Epithelial cell of proximal tubule (primary cell): ENCODE data around the gene FZD7. TPM values are rescaled to one million over a fixed set of nuclear protein-coding genes. Genes with fewer than 3 reads are reported as not detected.
A peak's percentile ranks its signal among the peaks of the same experiment; 100 is the strongest.

Experiments used
- DNase-seq: peaks from one replicate; pipeline ENCODE4 v3.0.0-alpha.2; 2011; ENCODE audit warnings: low read depth
- H3K4me3 ChIP-seq: 2 replicates; pipeline ENCODE4 v1.5.1; 2011; ENCODE audit warnings: low read depth, mild to moderate bottlenecking, low read length
- total RNA-seq: library from RNA; depleted of rRNA; stranded (reverse); fragments of >200 nt; gene quantifications from 2 replicates; pipeline ENCODE4 v1.2.3, GENCODE V29; 2015
- TF ChIP-seq, protein P1 (sequence below): conservative IDR thresholded peaks from 2 replicates; pipeline ENCODE4 v1.5.1; 2012; ENCODE audit warnings: low read depth, mild to moderate bottlenecking, low read length

Gene FZD7
- total RNA-seq = 34.8 and 36.6 TPM in 2 replicates

DNA sequence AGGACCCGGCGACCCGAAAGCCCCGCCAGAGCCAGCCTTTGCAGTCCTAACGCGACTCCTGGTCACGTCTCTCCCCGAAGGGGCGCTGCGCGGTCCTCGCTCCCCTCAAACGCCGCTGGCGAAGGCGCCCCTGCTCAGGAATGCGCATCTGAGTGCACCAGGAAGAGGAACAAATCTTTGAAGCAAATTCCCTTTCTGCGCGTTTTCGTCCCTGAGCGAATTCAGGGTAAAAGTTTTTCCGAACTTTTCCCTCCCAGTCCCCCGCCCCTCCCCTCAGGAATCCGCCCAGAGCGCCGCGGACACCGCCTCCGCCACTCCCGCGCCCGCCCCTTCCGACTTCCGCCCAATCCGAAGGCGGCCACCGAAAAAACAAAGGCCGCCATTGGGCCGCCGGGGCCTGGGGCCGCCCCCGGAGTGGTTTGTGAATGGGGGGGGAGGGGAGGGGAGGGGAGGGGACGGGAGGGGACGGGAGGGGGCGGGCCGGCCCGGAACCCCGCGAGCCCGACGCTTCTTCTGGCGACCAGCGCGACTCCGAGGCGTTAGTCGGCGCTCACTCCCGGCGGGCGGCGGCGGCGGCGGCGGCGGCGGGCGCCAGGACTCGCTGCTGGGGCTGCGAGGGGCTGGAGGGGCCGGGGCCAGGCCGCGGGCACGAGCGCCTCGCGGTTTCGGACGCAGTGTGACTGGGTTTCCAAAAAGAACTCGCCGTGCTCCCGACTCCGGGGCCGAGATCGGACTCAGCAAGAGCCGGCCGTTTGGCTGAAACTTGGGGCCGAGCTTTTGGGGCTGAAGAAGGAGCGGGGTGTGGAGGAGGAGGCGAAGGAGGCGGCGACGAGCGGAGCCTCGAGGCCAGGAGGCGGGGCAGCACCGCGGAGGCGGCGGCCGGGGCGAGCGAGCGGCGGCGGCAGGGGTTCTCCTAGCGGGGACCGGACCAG is at the start of gene FZD7:
Gene FZD7 (plus strand): TSS at position 539 of the 932 bp plus-strand sequence. CDS start 793 bp downstream, outside the sequence.
- TF ChIP-seq, protein P1, sequence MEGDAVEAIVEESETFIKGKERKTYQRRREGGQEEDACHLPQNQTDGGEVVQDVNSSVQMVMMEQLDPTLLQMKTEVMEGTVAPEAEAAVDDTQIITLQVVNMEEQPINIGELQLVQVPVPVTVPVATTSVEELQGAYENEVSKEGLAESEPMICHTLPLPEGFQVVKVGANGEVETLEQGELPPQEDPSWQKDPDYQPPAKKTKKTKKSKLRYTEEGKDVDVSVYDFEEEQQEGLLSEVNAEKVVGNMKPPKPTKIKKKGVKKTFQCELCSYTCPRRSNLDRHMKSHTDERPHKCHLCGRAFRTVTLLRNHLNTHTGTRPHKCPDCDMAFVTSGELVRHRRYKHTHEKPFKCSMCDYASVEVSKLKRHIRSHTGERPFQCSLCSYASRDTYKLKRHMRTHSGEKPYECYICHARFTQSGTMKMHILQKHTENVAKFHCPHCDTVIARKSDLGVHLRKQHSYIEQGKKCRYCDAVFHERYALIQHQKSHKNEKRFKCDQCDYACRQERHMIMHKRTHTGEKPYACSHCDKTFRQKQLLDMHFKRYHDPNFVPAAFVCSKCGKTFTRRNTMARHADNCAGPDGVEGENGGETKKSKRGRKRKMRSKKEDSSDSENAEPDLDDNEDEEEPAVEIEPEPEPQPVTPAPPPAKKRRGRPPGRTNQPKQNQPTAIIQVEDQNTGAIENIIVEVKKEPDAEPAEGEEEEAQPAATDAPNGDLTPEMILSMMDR = no peak
- peak within 1 kb of the TSS; percentile 82 for H3K4me3 ChIP-seq
- DNase-seq = no peak

DNA sequence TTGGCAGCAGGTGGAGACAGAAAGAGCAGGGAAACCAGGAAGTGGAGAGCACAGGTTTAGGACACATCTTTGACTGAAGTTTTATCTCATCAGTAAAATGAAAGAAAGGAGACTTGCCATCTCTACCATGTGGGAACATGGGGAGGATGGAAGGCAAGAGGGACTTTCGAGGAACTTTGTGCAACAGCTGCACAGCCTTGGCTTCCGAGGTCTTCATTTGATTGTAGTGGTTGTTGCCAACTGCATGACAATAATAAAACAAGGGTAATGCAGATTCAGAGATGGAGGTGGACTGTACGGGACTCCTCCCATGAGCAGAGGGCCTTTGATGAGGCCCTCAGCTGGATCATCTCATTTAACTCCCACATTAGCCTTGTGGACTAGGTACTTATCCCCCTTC is 49.3 kb upstream of the FZD7 start:
- no peak overlapping the region for H3K4me3 ChIP-seq
- no peak for DNase-seq
- TF ChIP-seq, protein P1 = no peak

DNA sequence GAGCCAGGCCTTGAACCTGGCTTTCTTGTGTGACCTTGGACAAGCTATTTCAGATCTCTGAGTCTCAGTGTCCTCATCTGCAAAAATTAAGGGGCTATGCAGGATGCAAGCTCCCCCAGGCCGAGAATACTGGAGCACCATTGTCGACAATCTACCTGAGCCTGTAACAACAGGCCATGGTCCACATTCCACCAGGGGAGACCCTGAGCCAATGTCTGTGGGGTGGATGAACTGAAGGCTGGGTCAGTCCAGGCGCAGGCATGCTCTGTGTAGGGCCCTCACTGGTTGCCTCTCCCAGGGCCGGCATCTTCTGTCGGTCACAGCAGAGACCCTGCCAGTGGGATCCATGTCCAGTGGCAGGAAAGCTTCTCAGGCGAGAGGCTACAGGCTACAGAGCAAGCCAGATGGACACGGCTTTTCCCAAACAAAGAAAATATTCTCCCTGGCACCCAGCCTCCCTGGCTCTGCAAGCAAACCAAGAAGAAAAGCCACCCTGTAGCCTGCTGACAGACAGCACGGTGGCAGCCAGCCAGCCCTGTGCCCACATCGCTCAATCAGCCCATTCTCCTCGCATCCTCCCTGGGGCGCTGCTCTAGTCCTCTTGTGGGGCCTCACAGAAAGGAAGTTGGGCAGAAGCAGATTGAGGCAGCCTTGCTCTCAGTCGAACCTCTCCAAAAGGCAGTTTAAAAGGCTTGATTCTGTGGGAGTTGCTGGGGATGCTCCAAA is 48.7 kb upstream of the FZD7 start:
- no peak for DNase-seq
- TF ChIP-seq, protein P1 = no peak
- H3K4me3 ChIP-seq = no peak overlapping the region

DNA sequence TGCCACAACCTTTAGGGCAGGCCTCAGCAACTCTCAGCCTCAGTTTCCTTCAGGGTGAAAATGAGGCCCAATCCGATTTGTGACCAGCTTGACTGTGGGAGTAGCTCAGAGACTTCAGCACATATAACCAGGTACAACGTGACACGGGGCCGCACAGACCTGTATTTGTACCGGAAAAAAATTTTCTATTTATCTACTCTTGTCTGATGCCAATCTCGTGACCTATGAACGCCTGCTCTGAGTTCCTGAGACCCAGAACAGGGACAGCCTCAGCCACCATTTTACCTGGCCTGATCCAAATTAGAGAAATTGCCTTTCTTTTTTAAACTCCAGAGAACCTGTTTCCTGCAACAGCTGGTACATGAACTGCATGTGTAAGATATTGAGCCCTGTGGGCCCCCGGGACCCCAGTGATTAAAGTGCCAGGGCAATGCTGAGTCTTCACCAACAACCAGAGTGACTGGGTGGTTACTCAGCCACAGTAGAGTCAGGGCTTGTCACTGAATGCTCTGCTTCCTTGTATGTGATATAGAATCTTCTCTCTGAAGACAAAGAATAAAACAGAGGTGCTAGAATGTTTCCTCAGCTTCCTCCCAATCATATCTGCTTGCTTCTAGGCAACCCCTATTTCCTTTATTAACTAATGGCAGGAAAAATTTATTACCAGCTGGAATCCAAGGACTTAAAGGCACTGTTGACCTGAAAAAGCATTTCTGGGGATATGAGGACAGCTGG is 47.8 kb upstream of the FZD7 start:
- no peak overlapping the region for H3K4me3 ChIP-seq
- TF ChIP-seq, protein P1 = no peak
- DNase-seq = no peak

DNA sequence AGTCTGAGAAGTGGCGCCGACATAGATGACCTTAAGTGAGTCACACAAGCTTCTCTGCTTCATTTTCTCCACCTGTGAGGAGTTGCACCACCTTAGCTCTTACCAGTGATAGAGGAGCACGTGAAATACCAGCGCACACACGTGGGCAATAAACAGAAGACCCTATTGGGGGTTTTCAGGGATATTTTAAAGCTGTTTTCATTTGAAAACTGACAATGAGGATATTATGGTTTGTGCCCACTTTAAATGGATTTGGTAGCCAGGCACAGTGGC is 47.3 kb upstream of the FZD7 start:
- no peak for DNase-seq
- TF ChIP-seq, protein P1 = no peak
- no peak overlapping the region for H3K4me3 ChIP-seq

DNA sequence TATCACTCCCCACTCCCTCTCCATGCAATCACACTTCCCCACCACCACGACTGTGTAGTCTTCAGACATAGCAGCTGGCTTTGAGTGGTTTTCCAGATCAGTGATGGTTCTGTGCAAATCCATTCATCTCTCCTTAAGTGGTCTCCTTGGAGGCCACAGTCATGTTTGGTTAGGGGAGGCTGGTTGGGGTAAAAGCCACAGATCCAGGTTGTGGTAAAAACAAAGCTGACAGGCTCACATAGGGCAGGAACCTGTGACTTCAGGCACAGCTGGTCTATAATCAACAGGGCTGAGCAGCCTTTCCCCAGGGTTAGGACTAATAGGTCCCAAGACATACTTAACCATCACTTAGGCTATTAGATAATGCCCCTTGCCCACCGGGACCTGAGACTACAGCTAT is 46.2 kb upstream of the FZD7 start:
- TF ChIP-seq, protein P1 = no peak
- DNase-seq = no peak
- no peak overlapping the region for H3K4me3 ChIP-seq
